Dendritic cell treated with granulocyte-macrophage colony-stimulating factor and Interleukin-4, amounts not matched to agents 40 ng/mL and 50 ng/mL, for 4 days (primary cell): ENCODE data around the gene FXYD2.

ENCODE experiments used
- H3K27ac Mint-ChIP-seq: one replicate; pipeline ENCODE4 v1.8.0; 2022; ENCODE audit warnings: mild to moderate bottlenecking, mixed read lengths
- H3K27me3 Mint-ChIP-seq: one replicate; pipeline ENCODE4 v1.8.0; 2022; ENCODE audit warnings: mild to moderate bottlenecking, mixed read lengths
- H3K36me3 Mint-ChIP-seq: one replicate; pipeline ENCODE4 v1.8.0; 2022; ENCODE audit warnings: low read depth, mixed read lengths
- H3K4me1 Mint-ChIP-seq: one replicate; pipeline ENCODE4 v1.8.0; 2022; ENCODE audit warnings: low read depth, mixed read lengths
- H3K4me3 Mint-ChIP-seq: one replicate; pipeline ENCODE4 v1.8.0; 2022; ENCODE audit warnings: mild to moderate bottlenecking, moderate library complexity, mixed read lengths
- H3K9me3 Mint-ChIP-seq: one replicate; pipeline ENCODE4 v1.8.0; 2022; ENCODE audit warnings: mixed read lengths
- intact Hi-C: fragments of 100-400 bp; cut with micrococcal nuclease; formaldehyde crosslinking; loops from one replicate; pipeline ENCODE4 v1.15.0; 2022

FXYD2 gene

DNA sequence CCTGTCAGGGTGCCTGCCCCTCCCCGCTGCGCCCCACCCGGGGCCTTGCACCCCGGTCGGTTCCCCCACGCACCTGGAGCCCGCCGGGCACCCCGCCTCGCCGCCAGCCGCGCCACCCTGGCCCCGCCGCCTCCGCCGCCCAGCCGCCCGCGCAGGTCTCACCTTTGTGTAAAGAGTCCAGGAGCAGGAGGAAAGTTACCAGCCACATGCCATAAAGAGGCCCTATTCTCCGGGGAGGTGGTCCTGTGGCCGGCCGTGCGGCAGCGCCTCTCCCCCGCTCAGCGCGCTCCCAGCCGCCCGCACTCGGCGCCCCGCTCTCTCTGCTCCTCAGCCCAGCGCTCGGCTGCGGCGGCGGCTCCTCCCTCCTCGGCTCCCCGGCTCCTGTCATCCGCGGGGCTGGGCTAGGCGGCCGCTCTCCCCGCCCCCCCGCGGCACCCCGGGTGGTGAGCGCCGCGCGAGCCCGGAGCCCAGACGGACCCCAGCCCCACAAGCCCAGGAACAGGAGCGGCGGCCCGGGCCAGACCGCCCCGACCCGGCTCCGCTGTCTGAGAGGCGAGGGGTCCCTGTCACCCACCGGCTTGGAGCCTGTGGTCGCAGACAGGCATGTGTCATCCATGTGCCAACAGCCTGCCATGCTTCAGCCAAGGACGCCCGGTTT lies 27.5 kb downstream of the FXYD2 start, which contains the start of gene DSCAML1:
Gene DSCAML1 (minus strand): TSS at position 345 of the 658 bp plus-strand sequence. CDS start 137 bp downstream, at position 208.
- intact Hi-C loops: no loop called here
- H3K27ac Mint-ChIP-seq: no peak within 1 kb of the TSS
- no peak within 1 kb of the TSS for H3K4me3 Mint-ChIP-seq
- H3K9me3 Mint-ChIP-seq: no peaks in the 10 kb centered on the region
- H3K27me3 Mint-ChIP-seq: peaks cover 86% of the 10 kb centered on the region
- H3K36me3 Mint-ChIP-seq: no peaks in the 10 kb centered on the region
- H3K4me1 Mint-ChIP-seq: peaks cover 17% of the 10 kb centered on the region

- H3K27me3 Mint-ChIP-seq: peaks cover 87% of the 10 kb centered on the region
- no peak overlapping the region for H3K27ac Mint-ChIP-seq
- H3K4me1 Mint-ChIP-seq: peaks cover 17% of the 10 kb centered on the region
- H3K4me3 Mint-ChIP-seq: no peak overlapping the region
- no peaks in the 10 kb centered on the region for H3K9me3 Mint-ChIP-seq
- H3K36me3 Mint-ChIP-seq: no peaks in the 10 kb centered on the region
- intact Hi-C loops: no loop called here
These were observed 28.1 kb downstream of the FXYD2 start for GRCh38 chr11:117796456-117796871.

- Mint-ChIP-seq H3K9me3 (no peaks in the 10 kb centered on the region), H3K27me3 (peaks cover 91% of the 10 kb centered on the region), H3K4me3 (no peak overlapping the region), H3K4me1 (peaks cover 17% of the 10 kb centered on the region), H3K27ac (no peak overlapping the region), H3K36me3 (no peaks in the 10 kb centered on the region)
- intact Hi-C loops: no loop called here
These were observed 28.7 kb downstream of the FXYD2 start for GRCh38 chr11:117795638-117796455.

GRCh38 chr11:117794772-117795629 lies 29.5 kb downstream of the FXYD2 start:
- Mint-ChIP-seq H3K27me3 (peaks cover 88% of the 10 kb centered on the region), H3K36me3 (no peaks in the 10 kb centered on the region), H3K4me1 (peaks cover 17% of the 10 kb centered on the region), H3K27ac (no peak overlapping the region), H3K4me3 (no peak overlapping the region), H3K9me3 (no peaks in the 10 kb centered on the region)
- intact Hi-C loops: no loop called here

GRCh38 chr11:117794135-117794534 lies 30.4 kb downstream of the FXYD2 start:
- intact Hi-C loops: no loop called here
- Mint-ChIP-seq H3K9me3 (no peaks in the 10 kb centered on the region), H3K27ac (no peak overlapping the region), H3K36me3 (no peaks in the 10 kb centered on the region), H3K4me3 (no peak overlapping the region), H3K4me1 (peaks cover 17% of the 10 kb centered on the region), H3K27me3 (peaks cover 81% of the 10 kb centered on the region)

- no peaks in the 10 kb centered on the region for H3K36me3 Mint-ChIP-seq
- no peak overlapping the region for H3K4me3 Mint-ChIP-seq
- peaks cover 17% of the 10 kb centered on the region for H3K4me1 Mint-ChIP-seq
- no peaks in the 10 kb centered on the region for H3K9me3 Mint-ChIP-seq
- peaks cover 79% of the 10 kb centered on the region for H3K27me3 Mint-ChIP-seq
- intact Hi-C loops: no loop called here
- H3K27ac Mint-ChIP-seq: no peak overlapping the region
These were observed 31.0 kb downstream of the FXYD2 start for GRCh38 chr11:117793583-117793982.

DNA sequence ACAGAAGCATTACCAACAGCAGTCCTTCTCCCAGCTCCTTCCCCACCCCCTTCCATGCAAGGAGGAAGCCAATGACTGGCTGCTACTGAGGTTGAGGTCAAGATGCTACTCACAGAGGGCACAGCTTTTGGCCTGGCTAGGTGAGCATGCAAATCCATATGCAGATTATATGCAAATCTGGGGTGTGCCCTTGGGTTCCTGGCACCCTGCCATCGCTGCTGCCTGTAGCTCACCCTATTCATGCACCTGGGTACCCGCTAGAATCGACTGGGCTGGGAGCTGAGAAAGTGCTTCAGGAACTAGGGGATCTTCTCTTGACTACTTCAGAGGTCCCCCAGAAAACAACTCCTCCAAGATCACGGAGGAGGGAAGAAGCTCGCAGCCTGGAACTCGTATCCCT lies 31.6 kb downstream of the FXYD2 start:
- Mint-ChIP-seq H3K4me3 (no peak overlapping the region), H3K27ac (no peak overlapping the region), H3K27me3 (peaks cover 80% of the 10 kb centered on the region), H3K9me3 (no peaks in the 10 kb centered on the region), H3K36me3 (no peaks in the 10 kb centered on the region), H3K4me1 (peaks cover 17% of the 10 kb centered on the region)
- intact Hi-C loops: no loop called here

DNA sequence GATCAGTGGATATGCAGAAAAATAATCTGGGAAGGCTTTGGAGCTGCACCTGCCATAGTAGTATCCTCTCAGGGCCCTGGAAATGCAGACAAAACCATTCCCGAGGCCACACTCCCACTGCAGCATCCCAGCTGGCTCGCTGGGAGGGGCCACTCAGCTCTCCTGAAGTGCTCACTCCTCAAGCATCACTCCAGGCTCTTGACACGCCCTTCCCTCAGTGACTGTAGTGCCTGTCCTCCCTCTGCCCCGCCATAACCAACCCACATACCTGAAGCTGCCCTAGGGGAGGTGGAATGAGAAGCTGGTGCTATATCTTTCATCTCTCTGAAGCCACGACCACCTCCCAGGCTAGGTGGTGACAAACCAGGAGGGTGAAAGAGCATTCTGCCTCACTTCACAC lies 32.3 kb downstream of the FXYD2 start:
- Mint-ChIP-seq H3K27ac (no peak overlapping the region), H3K27me3 (peaks cover 74% of the 10 kb centered on the region), H3K4me3 (no peak overlapping the region), H3K36me3 (no peaks in the 10 kb centered on the region), H3K9me3 (no peaks in the 10 kb centered on the region), H3K4me1 (peaks cover 17% of the 10 kb centered on the region)
- intact Hi-C loops: no loop called here

GRCh38 chr11:117790279-117790678 lies 34.3 kb downstream of the FXYD2 start:
- no peaks in the 10 kb centered on the region for H3K36me3 Mint-ChIP-seq
- no peak overlapping the region for H3K27ac Mint-ChIP-seq
- H3K4me1 Mint-ChIP-seq: peaks cover 5% of the 10 kb centered on the region
- peaks cover 69% of the 10 kb centered on the region for H3K27me3 Mint-ChIP-seq
- no peak overlapping the region for H3K4me3 Mint-ChIP-seq
- intact Hi-C loops: no loop called here
- H3K9me3 Mint-ChIP-seq: no peaks in the 10 kb centered on the region

DNA sequence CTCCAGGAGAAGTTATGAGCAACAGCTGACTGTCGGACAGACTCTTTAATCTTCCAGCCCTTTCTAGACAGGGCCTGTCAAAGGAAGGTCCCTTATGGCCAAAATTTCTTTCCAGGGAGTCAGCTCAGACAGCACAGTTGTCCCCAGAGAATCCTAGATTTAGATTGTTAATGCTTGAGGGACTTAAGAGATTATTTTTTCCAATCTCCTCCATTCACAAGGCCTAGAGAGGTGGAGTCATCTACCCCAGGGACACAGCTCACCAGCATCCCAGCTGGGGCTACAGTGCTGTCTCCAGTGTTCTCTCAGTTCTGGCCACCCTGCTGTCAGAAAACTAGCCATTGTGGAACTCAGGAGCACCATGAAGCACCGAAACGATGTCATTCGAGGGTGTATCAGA lies 35.3 kb downstream of the FXYD2 start:
- Mint-ChIP-seq H3K27me3 (peaks cover 65% of the 10 kb centered on the region), H3K27ac (no peak overlapping the region), H3K36me3 (no peaks in the 10 kb centered on the region), H3K9me3 (no peaks in the 10 kb centered on the region), H3K4me1 (no peaks in the 10 kb centered on the region), H3K4me3 (no peak overlapping the region)
- intact Hi-C loops: no loop called here

- no peak overlapping the region for H3K27ac Mint-ChIP-seq
These were observed 38.2 kb downstream of the FXYD2 start for GRCh38 chr11:117786135-117786870.

GRCh38 chr11:117782101-117782500 lies 42.4 kb downstream of the FXYD2 start:
- Mint-ChIP-seq H3K36me3 (no peaks in the 10 kb centered on the region), H3K27me3 (peaks cover 51% of the 10 kb centered on the region), H3K4me3 (no peak overlapping the region), H3K9me3 (no peaks in the 10 kb centered on the region), H3K4me1 (no peaks in the 10 kb centered on the region), H3K27ac (no peak overlapping the region)
- intact Hi-C loops: no loop called here

More at GRCh38 chr11:117786135-117786870, 38.2 kb downstream of the FXYD2 start:
- H3K9me3 Mint-ChIP-seq: no peaks in the 10 kb centered on the region
- intact Hi-C loops: no loop called here
- peaks cover 51% of the 10 kb centered on the region for H3K27me3 Mint-ChIP-seq
- no peaks in the 10 kb centered on the region for H3K36me3 Mint-ChIP-seq
- no peaks in the 10 kb centered on the region for H3K4me1 Mint-ChIP-seq
- H3K4me3 Mint-ChIP-seq: no peak overlapping the region

GRCh38 chr11:117781627-117782026 lies 42.9 kb downstream of the FXYD2 start:
- H3K36me3 Mint-ChIP-seq: no peaks in the 10 kb centered on the region

More at GRCh38 chr11:117781627-117782026, 42.9 kb downstream of the FXYD2 start:
- Mint-ChIP-seq H3K4me3 (no peak overlapping the region), H3K27me3 (peaks cover 50% of the 10 kb centered on the region), H3K27ac (no peak overlapping the region), H3K9me3 (no peaks in the 10 kb centered on the region), H3K4me1 (no peaks in the 10 kb centered on the region)
- intact Hi-C loops: no loop called here
